G401.6 (cell line): ENCODE results near the gene ADH4.
"Not testable (repeated sequence)": the region's sequence is repeated elsewhere in the genome, so short reads cannot be mapped to it uniquely, and the experiment has no call there.

ENCODE experiments used
- FAIRE-seq: peaks from 2 replicates; lab custom pipeline; 2012; peaks lifted over from hg19 to GRCh38; lab: Jason Lieb, UNC

The ADH4 gene

DNA sequence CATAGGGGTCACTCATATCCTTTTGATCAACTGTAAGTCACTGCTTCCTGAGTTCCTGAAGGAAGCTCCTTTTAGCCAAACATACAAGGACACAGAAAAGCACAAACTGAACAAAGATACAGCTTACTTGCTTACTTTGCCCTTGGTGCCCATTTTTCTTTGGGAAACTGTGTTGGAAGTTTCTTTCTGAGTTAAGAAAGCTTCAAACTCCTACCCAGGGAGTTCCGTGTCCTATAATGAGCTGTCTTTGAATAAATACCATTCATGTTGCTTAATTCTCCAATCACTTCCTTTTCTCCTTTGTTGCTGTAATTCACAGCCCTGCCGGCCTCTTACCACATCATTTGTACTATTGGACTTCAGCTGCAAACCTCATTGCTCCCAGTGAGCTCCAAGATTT is at the start of gene ADH4:
Gene ADH4 (minus strand): TSS at position 228 of the 400 bp plus-strand sequence. CDS start 75 bp downstream, at position 153.
- no peak for FAIRE-seq

DNA sequence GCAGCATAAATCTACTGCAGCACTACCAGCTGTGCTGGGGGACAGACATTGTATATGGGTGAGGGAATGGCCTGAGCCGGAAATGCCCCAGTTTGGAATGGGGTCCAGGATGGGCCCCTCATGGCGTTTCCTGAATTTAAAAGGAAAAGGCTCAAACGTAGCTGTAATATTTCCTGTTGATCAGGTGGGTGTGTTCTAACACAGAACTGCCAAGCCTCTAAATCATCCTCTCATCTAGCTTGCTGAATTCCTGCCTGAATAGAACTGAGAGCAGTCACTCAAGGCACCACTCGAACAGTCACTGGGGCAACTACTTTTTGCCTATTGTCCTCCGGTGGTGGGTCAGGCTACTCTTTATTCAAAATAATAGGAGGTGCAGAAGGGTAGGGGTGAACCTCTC is 46.2 kb upstream of the ADH4 start:
- FAIRE-seq = no peak

DNA sequence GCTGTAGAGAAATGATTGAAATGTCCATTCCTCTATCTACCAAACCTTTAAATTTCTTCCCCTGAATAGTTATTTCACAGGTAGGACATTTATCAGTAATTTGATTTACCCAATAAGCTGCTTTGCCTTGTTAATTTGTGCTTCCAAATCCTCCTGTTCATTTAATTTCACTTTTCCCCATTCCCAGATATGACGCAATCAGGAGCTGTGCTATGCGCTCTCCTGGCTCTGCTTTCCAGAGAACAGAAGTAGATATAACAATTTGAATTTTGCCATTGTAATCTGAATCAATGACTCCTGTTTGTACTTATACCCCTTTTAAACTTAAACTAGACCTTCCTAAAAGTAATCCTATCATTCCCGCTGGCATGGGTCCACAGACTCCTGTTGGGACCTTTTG is 45.8 kb upstream of the ADH4 start:
- not testable (repeated sequence) for FAIRE-seq

DNA sequence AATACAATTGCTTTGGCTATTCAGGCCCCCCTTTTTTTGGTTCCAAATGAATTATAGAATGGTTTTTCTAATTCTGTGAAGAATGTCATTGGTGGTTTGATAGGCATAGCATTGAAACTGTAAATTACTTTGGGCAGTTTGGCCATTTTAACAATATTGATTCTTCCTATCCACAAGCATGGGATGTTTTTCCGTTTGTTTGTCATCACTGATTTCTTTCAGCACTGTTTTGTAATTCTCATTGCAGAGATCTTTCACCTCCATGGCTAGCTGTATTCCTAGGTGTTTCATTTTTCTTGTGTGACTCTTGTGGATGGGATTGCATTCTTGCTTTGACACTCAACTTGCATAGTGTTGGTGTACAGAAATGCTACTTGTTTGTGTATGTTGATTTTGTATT is 41.9 kb upstream of the ADH4 start:
- no peak for FAIRE-seq

DNA sequence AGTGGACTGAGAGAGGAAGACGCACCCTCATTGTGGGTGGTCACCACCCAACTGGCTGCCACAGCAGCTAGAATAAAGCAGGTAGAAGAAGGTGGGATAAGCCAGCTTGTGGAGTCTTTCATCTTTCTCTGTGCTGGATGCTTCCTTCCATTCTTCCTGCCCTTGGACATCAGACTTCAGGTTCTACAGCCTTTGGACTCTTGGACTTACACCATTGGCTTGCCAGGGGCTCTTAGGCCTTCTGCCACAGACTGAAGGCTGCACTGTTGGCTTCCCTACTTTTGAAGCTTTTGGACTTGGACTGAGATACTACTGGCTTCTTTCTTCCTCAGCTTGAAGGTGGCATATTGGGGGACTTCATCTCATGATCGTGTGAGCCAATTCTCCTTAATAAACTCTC is 41.5 kb upstream of the ADH4 start:
- no peak for FAIRE-seq

DNA sequence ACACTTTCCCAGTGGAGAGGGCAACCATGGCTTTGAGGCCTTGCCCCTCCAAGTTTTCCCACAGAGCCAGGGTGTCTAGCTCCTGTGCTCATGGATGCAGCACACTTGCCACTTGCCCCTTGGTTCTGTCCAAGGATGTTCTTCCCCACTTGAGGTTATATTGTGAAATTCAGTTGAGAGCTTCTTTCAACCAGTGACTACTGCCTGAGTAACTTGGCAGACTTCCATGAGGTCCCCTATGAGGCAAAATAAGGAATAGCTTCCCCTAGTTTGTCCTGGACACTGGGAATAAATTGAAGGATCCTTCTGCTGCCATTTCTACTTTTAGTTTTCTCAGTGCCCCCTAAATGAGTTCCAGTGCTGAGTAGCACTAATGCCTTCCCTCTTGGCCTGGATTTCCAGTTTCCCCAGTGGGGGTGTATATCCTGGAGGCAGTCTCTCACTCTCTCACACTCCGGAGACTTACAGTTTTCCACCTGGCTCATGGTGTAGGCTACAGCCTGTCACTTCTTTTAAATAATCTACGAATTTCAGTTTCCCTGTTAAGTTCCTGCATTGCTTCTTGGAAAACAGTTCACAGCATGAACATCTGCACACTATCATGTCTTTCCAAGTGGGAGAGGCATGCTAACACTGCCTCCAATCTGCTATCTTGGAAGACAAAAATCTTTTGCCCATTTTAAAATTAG is 36.4 kb upstream of the ADH4 start:
- no peak for FAIRE-seq

DNA sequence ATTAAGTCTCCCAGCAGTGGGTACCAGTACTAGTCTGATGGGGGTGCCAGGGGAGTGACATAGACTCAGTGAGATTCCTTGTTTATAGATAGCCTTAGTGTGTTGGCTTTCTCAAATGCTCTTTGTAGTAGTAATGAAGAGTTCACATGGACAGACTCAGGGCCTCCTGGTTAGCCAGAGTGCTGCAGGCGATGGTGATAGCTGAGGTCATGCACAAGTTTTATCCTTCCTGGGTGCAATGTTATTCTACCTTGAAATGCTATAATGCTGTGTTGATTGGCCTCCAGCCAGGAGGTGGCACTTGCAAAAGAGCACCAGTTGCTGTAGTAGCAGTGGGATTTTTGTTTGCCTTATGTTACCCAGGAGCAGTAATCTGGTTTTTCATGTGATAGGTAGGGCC is 35.5 kb upstream of the ADH4 start:
- FAIRE-seq = no peak

DNA sequence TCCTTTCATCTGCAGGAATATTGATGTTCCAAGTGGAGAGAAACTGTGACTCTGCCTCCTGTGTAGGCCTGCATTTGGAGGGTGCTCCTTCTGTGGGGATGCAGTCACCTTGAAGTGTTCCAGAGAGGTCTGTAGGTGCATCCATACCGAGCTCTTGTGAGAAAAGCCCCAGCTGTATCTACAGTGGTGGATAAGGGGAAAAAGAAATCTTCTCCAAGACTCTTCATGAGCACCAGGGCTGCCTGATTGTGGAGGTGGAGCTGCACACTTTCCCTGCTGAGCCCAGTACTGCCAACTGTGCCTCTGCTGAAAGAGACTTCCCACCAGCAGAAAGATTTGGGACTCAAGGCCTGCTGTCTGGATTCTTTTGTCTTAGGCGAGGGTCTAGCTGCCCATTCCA is 35.1 kb upstream of the ADH4 start:
- no peak for FAIRE-seq

DNA sequence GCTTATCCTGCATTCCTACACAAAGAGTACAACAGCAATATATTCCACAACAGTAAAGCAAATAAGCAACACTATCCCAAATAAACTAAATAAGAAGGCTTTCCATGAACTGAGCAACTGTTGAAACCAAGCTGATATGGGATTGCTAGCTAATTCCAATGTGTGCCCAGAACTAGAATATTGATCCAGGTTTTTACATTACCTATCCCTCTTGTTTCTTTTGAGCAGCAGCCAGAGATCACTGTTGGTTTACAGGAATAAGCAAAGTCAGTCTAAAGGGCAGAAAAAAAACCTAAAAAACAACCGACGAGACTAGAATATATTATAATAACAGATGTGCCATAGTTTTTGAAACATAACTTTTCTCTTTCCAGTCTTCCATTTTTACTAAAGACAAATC is 22.4 kb upstream of the ADH4 start:
- FAIRE-seq = no peak

DNA sequence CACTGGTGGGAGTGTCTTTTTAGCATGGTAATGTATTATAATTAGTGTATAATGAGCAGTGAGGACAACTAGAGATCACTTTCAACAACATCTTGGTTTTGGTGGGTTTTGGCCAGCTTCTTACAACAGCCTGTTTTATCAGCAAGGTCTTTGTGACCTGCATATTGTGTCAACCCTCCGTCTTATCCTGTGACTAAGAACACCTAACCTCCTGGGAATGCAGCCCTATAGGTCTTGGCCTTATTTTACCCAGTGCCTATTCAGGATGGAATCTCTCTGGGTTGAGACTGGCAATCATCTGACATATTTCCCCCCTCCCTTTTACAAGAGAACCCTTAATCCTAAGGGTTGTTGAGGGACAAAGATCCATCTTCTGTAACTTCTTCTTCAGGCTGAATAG is 21.9 kb upstream of the ADH4 start:
- FAIRE-seq = no peak

DNA sequence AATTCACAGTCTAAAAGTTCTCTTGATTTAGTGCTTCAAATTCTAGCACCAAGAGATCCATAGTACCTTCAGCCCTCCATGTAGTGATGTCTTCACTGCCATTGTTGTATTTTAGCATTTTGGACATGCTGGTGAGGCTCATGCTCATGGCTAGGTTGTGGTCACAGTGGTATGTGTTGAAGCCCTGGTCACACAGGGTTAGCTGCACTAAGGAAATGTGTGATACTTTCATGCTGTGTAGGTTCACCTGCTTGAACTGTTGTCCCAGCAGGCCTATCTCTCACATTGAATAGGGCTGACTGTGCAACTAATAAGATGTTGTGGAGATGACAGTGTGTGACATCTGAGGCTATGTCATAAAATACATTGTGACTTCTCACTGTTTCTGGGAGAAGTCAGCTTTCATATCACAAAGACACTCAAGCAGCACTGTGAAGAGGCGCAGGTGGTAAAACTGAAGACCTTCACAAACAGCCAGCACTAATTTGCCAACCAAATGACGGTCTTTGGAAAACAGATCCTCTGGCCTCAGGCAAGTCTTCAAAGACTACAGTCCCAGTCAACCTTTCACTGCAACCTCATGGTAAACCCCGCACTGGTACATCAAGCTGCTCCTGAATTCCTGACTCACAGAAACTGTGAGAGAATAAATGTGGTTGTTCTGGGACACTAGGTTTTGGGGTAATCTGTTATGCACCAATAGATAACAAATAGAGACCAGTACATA is 17.4 kb upstream of the ADH4 start:
- FAIRE-seq = no peak

DNA sequence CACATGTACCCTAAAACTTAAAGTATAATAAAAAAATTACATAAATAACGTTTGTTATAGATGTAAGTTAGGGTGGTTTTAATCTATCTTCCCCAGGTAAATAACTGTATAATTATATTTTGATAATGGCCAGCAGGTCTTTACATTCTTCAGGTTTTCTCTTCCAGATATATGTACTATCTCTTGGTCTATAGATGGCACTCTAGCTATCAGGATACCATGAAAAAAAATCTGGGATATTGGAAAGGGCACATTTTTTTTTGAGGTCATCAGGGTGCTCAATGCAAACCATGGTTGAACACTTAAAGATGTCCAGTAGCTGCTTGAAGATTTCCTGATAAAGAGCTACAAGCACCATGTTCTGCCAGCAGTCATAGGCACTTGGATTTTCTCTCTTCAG is 15.6 kb upstream of the ADH4 start:
- no peak for FAIRE-seq

DNA sequence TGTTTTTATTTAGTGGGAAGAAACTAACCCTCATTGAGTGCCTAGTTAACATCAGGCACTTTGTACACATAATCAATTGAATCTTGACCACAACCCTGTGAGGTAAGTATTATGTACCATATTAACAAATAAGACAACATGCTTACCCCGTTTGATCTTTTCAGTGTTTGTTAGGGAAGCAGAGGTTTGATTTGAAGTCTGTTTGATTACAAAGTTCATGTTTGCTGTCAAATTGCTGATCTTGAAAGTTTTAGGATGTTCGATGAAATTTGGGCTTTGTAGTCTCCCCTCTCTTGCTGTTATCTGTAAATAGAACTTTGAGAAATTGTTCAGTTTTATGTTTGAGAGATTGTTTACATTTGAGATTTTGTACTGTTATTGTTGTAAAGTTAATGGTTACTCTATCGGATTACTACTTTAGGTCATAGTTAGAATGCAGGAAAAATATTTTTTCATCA is 13.4 kb upstream of the ADH4 start:
- FAIRE-seq = no peak

DNA sequence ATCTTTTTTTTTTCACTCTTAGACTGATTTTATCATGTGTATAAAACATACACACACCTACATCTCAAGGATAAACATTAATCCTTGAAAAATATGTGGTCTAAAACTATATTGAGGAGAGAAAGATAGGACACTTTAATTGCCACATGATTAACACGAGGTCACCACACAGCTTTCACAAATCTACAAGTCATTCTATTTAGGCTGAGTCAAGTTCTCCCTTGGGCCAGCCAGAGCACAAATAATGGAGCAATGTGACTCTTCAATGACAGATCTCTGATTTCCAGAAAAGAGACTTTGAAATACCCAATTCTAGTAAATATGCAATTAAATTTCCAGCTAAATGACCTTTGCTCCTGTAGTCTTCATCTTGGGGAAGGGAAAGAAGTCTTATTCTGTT is 12.9 kb upstream of the ADH4 start:
- FAIRE-seq = no peak

DNA sequence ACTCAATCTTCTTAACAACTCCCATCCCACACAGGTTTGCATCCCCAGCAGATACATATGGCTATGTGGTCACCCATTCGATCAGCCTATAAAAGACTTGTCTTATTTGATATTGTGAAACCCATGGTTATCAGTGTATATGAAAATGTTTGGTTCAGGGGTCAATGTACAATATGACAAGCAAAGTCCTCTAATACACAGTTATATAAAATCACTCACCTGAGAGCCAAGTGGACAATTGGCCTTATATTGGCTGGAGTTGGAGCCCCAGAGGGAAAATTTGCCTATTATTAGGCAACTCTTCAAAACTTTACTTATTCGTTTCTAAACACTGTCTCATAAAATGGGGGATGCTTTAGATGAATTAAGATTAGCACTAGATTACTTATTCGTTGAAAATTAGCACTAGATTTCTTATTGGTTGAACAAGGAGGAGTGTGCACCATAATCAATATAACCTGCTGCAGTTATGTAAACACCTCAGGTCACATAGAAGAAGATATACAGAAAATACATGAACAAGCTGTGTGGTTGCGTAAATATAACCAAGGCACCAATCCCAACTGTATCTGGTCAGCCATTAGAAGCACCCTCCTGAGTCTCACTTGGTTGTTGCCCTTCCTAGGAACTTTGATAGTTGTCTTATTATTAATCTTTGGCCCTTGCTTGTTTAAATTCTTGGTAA is 10.7 kb upstream of the ADH4 start:
- FAIRE-seq = no peak

DNA sequence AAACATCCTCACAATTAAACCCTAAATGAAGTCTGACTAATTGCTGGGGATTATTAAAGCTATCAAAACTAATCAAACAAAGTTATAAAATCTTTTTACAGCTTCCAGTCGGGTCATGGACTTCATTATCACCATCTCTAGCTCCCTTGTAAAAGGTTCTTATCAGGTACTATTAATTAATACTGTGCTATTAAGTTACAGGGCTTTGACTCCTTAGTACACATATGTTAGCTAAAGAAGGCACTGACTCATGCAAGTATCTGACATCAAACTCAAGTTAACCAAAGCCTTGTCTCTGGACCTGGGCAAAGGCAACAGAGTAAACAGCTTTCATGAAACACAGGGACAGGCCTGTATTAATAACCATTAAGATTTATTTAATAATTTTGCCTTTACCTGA is 7.9 kb upstream of the ADH4 start:
- FAIRE-seq = no peak

DNA sequence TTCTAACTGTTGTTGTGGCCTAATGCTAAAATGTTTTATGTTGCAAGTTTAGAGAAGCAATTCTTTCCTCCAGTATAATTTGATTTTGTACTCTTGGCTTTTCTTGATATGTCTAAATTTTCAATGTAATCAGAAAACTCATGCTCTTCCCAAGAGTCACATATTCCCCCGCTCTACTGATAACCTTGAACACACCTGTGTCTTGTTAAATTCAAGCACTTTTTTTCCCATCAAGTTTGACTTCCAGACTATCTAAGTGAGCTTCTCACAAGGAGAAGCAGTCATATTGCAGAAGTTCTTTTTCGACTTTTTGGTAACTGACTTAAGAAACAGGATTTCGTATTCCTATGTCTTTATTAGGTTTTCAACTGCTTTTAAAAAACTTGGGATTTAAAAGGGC is 7.4 kb upstream of the ADH4 start:
- no peak for FAIRE-seq

DNA sequence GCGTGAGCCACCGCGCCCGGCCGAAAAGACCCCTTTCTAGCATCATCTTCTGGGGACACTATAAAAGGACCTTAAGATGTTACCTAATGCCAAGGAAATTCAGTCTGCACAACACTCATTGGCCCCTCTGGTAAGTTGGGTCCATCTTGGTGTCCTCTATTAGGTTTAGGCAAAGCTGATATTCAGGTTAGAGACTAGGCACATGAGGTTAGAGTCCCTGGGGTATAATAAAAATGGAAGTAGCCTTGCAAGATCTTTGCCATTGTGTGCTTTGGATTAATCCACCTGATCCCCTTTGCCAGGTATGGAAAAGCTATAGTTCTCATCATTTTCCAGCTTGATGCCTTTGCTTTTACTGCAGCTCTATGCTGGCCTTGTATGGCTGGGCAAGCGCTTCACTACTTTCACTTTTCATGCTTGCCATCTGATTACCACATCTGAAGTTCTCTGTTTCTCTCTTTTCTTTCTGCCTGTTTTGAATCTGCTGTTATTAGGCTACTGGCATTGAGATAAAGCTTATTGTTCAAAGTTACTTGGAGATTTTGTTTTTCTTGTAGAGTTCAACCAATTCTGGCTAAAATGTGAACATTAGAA is 5.4 kb upstream of the ADH4 start:
- no peak for FAIRE-seq

DNA sequence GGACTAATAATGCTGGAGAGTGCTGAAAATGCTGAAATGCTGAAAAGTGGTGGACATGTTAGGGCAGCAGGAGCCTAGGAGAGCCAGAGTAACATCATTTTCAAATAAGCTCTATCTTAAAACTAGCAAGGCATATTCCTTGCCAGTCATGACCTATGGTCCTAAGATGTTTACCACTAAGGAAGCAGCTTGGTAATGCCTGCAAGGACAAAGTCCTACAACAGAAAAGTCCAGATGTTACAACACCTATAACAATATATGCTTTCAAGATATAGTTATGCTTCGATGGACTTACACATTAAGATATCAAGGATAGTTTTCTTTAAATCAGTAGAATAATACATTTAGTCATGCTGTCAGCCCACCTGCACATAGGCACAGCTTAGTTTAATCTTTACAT is 4.5 kb upstream of the ADH4 start:
- FAIRE-seq = no peak

DNA sequence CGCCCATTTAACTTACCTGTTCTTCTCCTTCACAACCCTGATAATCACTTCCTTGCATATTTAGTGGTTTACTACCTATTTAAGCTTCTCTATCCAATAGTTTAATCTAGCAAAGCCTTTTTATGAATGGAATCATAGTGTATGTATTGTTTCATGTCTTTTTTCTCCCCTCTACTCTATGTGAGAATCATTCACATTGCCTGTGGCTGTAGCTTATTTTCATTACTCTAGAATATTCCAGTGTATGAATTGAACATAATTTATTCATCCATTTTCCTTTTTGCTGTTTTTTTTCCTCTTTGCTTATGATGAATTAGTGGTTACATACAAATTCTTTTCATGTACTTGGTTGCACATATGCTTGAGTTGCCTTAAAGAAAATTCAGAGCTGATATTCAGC is 490 bp upstream of the ADH4 start:
- no peak for FAIRE-seq

DNA sequence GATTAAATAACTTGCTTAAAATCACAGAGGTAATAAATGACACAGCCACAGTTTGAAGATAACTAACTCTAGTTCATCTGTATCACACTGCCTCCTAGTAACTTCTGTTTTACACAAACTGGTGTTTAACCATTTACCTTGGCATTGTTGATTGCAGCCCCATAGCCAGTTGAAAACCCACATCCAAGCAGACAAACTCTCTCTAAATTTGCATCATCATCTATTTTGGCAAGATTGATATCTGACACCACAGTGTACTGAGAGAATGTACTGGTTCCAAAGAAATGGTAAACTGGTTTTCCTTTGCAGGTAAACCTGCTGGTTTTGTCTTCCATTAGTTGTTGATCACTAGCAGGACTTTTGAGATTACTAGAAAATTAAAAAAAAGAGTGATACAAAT is 7.8 kb downstream of the ADH4 start:
- no peak for FAIRE-seq

DNA sequence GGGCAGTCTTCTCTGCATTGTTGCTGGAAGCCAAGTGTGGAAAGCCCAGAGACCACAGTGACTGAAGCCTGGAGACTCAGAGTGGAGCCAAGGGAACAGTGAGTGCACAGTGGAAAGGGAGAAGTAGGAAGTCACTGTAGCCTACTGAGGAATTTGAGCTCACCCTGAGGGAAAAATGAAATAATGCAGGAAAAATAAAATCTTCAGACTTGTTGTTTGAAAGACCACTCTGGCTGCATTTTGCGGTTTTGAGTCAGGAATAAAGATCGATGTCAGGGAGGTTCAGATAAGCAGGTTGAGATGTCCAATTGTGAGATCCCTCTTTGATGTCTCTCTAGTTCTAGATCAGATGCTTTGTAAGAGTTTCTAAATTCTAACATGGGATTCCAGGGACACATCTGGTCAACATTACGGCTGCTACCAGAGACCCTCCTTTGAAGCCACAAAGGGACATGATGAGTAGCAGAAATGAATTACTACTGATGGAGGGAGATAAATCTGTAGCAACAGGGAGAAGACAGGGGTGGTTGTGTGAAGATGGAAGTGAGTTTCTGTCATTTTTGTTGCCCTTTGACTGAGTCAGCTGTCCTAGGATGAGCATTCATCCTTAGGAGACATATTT is 8.4 kb downstream of the ADH4 start:
- FAIRE-seq = no peak

DNA sequence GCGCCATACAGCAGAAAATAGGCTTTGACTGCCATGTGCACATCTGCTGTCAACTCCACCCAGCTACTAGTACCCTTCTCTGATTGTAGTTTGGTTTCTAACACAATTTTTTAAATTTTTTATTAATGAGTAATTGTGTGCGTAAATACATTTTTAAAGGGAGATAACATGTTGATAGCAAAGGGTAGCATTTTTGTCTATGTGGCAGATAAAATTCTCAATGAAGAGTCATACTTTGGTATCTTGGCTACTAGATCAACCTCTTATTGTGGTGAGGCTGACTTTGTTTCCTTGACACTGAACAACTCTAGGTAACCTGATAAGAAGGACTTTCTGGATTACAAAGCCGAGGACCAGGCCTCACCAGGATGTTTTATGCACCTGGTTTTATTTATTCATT is 9.5 kb downstream of the ADH4 start:
- no peak for FAIRE-seq
